ENCODE data around the gene SYNRG.
A peak's percentile ranks its signal among the peaks of the same experiment; 100 is the strongest.
"Not testable (repeated sequence)": the region's sequence is repeated elsewhere in the genome, so short reads cannot be mapped to it uniquely, and the experiment has no call there.

SYNRG gene, protein sequence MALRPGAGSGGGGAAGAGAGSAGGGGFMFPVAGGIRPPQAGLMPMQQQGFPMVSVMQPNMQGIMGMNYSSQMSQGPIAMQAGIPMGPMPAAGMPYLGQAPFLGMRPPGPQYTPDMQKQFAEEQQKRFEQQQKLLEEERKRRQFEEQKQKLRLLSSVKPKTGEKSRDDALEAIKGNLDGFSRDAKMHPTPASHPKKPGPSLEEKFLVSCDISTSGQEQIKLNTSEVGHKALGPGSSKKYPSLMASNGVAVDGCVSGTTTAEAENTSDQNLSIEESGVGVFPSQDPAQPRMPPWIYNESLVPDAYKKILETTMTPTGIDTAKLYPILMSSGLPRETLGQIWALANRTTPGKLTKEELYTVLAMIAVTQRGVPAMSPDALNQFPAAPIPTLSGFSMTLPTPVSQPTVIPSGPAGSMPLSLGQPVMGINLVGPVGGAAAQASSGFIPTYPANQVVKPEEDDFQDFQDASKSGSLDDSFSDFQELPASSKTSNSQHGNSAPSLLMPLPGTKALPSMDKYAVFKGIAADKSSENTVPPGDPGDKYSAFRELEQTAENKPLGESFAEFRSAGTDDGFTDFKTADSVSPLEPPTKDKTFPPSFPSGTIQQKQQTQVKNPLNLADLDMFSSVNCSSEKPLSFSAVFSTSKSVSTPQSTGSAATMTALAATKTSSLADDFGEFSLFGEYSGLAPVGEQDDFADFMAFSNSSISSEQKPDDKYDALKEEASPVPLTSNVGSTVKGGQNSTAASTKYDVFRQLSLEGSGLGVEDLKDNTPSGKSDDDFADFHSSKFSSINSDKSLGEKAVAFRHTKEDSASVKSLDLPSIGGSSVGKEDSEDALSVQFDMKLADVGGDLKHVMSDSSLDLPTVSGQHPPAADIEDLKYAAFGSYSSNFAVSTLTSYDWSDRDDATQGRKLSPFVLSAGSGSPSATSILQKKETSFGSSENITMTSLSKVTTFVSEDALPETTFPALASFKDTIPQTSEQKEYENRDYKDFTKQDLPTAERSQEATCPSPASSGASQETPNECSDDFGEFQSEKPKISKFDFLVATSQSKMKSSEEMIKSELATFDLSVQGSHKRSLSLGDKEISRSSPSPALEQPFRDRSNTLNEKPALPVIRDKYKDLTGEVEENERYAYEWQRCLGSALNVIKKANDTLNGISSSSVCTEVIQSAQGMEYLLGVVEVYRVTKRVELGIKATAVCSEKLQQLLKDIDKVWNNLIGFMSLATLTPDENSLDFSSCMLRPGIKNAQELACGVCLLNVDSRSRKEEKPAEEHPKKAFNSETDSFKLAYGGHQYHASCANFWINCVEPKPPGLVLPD (N-terminal part only)

DNA sequence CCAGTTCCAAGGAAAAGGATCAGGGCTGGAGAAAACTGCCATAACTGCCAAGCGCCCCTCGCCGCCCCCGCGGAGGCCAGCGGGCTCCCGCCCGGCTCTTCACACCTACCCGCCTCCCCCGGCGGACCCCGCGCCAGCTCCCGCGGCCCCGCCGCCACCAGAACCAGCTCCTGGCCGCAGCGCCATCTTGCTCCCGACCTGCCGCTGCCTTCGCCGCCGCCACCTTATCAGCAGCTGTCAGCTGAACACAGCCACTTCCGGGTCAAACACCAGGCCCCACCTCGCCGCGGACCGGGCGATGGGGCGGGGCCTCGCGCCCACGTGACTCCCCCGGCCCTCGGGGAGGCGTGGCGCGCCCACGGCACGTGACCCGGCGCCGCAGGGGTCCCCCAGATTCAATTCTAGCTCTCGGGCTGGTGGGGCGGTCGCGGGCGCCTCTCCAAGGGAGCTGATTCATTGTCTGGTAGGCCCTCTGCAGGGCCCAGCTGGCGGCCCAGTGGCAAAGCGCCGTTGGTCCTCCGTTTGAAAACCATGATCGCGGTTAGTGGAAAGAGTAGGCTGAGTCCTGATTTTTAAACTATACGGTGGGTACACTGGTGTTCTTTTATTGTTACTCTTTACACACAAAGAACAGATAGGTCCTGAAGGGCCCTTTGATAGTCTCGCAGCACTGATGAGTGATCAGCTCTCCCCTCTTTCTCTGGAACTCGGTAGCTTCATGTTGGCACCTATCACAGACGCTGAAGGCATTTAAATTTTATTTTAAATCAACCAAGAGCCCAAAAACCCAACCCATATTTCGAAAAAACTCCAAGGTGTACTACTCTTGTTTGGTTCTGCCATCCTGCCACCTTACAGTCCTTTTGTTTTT is at the start of gene SYNRG:
Gene SYNRG (minus strand): TSS at position 249 of the 871 bp plus-strand sequence. CDS start 63 bp downstream, at position 186.
- peak; percentile 94 for DNase-seq (ENCODE audit: low read depth)

DNA sequence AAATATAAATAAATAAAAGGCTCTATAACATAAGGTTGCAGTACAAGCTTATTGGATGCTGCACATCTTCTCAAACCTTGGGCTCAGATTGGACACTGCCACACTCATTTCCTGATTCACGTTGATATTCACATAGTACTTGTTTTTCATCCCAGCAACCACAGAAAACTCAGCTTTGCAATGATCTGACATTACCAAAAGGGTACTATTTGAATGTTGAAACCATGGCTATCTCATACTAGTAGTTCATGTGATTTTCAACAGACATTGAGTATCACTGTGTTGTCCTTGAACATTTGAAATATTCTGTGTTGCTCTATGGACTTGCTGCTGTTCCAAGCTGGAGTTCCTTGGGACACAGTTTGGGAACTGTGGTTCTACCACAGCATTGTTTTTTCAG is 48.0 kb upstream of the SYNRG start:
- no peak for DNase-seq (ENCODE audit: low read depth)

DNA sequence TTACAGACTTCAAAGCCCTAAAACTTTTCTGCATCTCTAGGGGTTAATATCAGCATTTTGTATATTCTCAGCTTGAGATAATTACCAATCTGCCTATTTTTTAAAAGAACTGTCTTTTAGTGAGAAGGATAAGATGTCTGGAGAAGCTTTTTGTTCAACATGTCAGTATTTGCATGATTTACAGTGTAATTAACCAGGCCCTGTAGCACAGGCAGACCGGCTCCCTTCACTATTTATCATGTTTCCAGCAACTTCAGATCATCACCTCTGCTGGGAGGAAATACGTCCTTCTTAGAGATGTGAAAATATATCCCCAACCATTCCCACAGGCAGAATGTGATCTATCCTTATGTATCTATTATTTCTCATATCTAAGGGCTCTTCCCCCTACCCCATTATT is 42.6 kb upstream of the SYNRG start:
- no peak for DNase-seq (ENCODE audit: low read depth)

DNA sequence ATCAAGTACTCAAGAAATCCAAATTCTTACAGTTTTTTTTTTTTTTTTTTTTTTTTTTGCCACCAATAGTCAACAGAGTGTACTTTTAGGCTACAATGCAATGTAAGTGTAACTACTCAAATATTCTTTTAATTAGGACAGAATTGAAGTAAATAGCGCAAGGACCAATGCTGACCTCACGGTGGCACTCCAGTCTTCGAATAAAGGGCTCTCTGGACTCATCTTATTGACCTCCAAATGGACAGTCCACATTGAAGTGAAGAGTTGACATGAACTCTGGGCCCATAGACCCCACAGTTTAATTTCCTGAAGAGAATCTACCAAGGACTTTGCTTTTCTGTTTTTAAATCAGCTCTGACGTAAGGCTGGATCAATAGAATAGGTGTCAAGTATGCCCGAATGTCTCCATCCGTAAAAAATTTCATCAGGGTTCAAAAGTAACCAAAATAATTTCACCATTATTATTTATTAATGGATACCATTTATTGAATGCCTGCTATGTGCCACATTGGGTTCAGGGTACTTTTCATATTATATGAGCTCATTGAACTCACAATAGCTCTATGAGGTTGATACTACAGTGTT is 41.3 kb upstream of the SYNRG start:
- DNase-seq (ENCODE audit: low read depth) = no peak

DNA sequence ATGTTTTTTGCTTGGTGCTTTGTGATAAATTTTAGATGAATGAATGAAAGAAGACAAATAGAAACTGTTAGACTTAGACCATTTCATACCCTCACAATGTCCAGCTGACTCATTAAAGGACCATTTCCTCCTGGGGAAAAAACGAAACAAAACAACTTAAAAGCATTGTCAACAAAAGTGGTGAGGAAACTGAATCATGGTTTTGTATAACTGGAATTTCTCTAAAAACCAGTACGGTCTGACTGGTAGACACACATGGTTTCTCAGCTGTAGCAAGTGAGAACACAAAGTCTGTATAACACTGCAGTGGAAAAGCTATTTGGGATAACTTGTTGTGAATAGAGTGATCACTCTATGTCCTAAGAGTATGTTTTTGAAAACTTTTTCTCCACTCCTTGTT is 39.3 kb upstream of the SYNRG start:
- DNase-seq (ENCODE audit: low read depth) = no peak

DNA sequence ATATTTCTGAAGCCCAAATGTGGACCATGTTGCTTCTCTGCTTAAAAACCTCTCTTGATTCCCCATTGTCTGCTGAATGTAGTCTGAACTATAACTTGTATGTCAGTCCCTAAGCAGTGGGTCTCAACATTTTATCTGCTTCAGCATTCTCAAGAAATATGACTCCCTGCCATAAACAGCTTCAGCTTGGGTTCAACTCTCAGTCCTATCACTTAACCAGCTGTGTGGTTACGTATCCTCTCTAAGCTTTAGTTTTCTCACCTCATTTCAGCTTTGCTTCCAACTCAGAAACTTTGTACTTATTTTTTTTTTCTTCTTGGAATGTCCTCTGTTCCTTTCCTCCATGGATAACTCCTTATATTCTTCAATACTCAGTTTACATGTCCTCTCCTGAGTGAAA is 38.6 kb upstream of the SYNRG start:
- no peak for DNase-seq (ENCODE audit: low read depth)

DNA sequence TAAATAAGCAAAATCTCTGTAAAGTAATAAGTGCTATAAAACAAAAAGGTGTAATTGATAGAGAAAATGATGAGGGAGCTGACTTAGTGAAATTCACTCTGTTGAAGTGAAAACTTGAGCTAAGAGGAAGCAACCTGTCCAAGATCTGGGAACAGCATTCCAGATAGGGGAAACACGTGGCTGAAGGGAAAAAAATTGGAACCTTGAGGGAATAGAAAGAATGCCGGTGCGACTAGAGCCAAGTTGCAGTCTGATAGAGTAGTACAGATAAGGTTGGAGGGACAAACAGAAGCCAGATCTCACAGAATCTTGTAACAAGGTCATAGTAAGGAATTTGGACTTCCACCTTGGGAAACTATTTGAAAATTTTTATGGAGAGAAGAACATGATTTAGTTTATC is 34.7 kb upstream of the SYNRG start:
- no peak for DNase-seq (ENCODE audit: low read depth)

DNA sequence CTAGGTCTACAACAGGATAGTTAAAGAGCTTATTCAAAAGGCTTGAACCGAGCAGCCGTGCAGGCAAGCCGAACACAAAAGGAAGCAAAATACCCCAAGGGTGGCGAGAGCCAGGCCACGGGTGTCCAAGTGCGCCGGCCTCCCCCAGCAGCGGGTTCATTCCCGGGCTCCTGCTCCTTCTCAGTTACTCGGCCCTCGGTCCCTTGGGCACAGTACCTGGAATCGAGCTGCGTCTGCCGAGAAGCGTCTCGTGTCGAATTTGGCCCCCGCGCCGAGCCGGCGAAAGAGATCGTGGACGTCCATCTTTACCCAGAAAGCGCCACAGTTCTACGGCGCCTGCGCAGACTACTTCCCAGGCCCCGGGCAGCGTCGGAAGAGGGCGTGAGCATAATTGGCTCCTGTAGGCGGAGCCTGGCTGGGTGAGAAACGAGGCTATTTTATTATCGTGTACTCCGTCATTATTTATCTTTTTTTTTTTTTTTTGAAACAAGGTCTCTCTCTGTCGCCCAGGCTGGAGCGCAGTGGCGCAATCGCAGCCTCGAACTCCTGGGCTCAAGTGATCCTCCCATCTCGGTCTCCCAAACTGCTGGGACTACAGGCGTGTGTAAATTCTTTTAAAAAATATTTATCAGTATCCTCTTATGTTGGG is 34.0 kb upstream of the SYNRG start, which contains the start of gene DDX52:
Gene DDX52 (minus strand): TSS at position 329 of the 649 bp plus-strand sequence. CDS start 26 bp downstream, at position 303.
- DNase-seq (ENCODE audit: low read depth) = peak; percentile 85

DNA sequence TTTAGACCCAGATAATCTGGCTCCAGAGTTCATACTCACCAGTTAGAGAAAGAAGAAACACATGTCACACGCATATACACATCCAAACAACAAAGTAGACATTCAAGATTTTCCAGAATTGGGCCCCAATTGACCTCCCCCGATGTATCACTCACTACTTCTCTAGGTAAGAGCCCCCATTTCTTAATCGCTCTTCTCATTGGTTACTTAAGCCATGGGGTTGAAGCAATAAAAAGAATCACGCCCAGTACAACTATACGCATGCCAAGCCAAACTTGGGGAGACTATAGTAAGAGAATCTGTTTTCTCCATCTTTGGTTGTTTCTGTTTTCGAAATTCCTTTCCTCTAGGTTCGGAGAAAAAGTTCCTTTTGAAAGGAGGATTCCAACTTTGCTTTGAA is 33.5 kb upstream of the SYNRG start:
- DNase-seq (ENCODE audit: low read depth) = no peak

DNA sequence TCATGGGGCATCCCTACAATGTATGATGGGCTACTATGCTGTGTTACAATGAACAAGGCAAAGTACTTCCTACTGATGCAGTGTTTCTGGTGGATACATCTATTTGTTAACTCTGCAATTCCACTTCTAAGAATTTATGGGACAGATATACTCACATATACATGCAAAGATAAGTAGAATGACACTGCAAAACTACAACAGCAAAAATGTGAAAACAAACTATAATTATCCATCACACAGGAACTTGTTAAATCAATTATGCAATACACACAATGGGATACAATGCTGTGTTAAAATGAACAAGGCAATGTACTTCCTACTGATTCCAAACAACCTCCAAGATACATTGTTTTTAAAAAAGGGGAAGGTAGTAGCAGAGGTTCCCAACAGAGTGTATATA is 30.8 kb upstream of the SYNRG start:
- DNase-seq (ENCODE audit: low read depth) = no peak

DNA sequence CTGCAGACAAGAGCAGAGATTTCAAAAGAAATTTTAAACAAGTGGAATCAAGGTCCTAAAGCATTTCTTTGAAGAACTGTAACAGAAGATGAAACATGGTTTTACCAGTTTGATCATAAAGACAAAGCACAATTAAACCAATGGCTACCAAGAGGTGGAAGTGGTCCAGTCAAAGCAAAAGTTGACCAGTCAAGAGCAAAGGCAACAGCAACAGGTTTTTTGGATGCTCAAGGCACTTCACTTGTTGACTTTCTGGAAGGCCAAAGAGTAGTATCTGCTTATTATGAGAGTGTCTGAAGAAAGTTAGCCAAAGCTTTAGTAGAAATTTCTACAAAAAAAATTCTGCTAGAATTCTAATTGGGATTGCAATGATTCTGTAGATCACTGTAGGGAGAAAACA is 28.7 kb upstream of the SYNRG start:
- DNase-seq (ENCODE audit: low read depth) = no peak

DNA sequence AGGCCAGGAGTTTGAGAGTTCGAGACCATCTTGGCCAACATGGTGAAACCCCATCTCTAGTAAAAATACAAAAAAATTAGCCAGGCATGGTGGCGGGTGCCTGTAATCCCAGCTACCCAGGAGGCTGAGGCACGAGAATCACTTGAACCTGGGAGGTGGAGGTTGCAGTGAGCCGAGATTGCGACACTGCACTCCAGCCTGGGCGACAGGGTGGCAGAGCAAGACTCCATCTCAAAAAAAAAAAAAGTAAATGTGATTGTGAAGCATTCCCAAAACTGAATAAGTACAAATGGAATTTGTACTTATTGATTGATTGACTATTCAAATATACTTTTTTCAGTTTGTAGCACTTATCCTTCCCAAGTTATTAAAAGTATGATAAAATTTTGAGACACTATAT is 7.2 kb upstream of the SYNRG start:
- DNase-seq (ENCODE audit: low read depth) = not testable (repeated sequence)

DNA sequence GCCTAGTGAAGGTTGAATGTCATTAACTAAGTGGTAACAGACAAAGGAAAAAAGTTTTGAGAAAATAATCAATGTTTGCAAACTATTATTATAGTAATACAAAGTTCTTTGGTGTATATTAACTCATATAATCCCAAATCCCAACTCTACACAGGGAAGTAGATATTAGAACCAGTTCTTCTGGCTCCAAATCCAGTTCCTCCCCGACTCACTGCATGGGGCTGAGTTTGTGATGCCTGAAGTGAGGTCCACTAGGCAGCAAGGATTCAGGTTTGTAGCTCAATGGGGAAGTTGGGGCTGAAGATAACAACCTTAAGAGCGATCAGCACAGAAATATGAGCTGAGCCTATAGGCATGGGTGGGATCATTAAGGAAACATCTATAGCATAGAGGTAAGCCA is 5.6 kb upstream of the SYNRG start:
- DNase-seq (ENCODE audit: low read depth) = no peak

DNA sequence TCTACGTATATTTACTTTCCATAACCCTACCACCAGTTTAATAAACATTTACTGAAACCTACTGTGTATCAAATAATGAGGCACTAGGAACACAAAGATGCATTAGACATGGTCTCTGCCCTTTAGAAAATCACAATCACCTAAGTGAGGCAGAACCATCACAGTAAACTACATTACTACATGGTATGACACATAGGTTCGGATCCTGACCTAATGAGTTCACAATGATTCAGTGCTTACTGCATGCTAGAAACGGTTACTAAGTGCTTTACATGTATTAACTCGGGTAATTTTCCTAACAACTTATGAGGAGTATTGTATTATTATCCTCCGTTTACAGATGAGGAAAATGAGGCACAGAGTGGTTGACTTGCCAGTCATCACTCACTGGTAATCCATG is 5.2 kb upstream of the SYNRG start:
- DNase-seq (ENCODE audit: low read depth) = no peak

DNA sequence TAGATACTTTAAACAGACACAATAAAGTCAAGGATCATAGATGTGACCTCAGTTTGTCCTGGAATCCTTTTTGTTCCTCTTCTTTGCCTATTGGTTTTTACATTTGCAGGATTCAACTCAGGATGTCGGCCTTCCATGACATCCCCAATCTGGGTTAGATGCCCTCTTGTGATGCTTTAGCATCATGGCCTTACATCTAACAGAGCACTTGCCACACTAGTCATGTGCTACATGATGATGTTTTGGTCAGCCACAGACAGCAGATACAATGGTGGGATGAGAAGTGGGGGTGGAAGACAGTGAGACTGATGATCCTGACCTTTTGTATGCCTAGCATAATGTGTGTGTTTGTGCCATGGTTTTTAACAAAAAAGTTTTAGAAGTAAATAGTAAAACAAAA is 1.8 kb upstream of the SYNRG start:
- no peak for DNase-seq (ENCODE audit: low read depth)

DNA sequence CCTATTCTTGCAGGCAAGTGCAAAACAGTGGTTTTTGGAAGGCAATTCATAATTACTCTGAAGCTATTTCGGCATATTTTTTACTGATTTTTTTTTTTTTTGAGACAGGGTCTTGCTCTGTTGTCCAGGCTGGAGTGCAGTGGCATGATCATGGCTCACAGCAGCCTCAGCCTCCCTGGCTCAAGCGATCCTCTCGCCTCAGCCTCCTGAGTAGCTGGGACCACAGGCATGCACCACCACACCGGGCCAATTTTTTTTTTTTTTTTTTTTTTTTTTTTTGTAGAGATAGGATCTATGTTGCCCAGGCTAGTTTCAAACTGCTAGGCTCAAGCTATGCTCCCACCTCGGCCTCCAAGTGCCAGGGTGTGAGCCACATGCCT is 813 bp upstream of the SYNRG start:
- not testable (repeated sequence) for DNase-seq (ENCODE audit: low read depth)

DNA sequence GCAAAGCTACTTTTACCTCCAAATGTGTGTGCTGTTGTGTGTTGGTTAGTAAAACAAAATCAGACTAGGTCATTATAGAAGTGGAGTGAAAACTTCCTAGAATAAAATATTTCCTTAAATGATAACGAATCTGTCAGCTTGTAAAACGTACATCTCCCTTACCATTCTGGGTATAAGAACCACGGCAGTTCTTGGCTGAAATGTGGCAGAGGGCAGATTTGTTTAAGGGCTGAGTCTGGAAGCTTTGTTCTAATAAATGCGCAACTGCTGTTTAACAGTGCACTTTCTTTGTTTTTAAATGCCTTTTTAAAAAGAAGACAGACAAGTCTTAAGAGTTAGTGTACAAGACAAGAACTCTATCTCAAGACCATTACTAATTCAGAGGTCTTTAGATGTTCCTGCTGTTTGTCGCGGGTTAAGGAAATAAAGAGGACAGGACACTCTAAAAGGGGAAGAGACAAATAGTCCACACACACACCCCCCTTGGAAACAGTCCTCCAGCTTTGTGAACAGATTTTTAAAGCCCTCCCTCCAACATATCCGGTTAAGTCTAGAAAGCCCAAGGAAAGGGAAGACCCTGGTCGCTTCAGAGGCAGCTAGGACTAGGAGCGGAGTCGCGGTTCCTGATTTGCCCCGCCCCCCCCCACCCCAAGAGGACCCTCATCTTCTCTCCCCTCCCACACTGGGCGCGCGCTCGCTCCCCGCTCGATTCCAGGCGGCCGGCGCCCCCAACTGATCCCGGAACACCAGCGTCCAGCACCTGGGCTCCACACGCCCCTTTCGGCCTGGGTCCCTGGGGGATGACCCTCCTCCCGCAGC is 658 bp downstream of the SYNRG start:
- no peak for DNase-seq (ENCODE audit: low read depth)

DNA sequence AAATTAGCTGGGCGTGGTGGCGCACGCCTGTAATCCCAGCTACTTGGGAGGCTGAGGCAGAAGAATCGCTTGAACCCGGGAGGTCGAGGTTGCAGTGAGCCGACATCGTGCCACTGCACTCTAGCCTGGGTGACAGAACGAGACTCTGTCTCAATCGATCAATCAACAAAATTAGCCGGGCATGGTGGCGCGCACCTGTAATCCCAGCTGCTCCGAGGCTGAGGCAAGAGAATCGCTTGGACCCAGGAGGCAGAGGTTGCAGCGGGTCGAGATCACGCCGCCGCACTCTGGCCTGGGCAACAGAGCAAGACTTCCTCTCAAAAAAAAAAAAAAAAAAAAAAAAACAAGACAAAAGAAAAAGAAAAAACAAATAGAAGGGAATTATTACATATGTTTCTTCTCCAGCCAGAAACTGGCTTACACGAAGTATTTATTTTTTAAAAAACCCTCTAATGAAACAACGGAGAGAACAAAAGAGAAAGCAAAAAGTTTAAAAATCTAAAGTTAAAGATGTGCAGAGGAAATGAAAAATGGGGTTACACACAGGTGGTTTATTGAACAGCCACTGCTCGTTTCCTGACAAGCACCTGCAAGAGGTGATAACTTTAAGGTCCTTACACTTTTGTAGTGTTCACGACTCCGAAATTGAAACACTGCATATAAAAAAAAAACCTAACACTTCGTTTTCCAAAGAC is 1.4 kb downstream of the SYNRG start:
- DNase-seq (ENCODE audit: low read depth) = no peak

Measured in activated T-cell treated with anti-CD3 and anti-CD28 coated beads for 24 hours (primary cell).